Mucosa of rectum (tissue), 2 donors: Measurements from ENCODE around the gene DGKH.

ENCODE experiments used
- H3K27ac ChIP-seq, 2 donors: one replicate each; pipeline ENCODE4 v1.7.0; 2013; ENCODE audit warnings: inconsistent platforms in 2 of 2, low read depth in 2 of 2, low read length in 2 of 2
- H3K27me3 ChIP-seq, 2 donors: one replicate each; pipeline ENCODE4 v1.7.0; 2013; ENCODE audit warnings: low read length in 2 of 2; ENCODE audit not compliant: control insufficient read depth in 2 of 2, insufficient read depth in 2 of 2
- H3K36me3 ChIP-seq, 2 donors: one replicate each; pipeline ENCODE4 v1.7.0; 2013; ENCODE audit warnings: low read length in 2 of 2; ENCODE audit not compliant: control insufficient read depth in 2 of 2, insufficient read depth in 2 of 2
- H3K4me1 ChIP-seq, 2 donors: one replicate each; pipeline ENCODE4 v1.7.0; 2013; ENCODE audit warnings: low read length in 2 of 2, mild to moderate bottlenecking in 1 of 2; ENCODE audit not compliant: control insufficient read depth in 2 of 2, insufficient read depth in 2 of 2
- H3K4me3 ChIP-seq, 2 donors: one replicate each; pipeline ENCODE4 v1.7.0; 2013; ENCODE audit warnings: low read length in 2 of 2
- H3K9ac ChIP-seq, 2 donors: one replicate each; pipeline ENCODE4 v1.7.0; 2013; ENCODE audit warnings: low read length in 2 of 2, low read depth in 1 of 2, mild to moderate bottlenecking in 1 of 2
- H3K9me3 ChIP-seq, 2 donors: one replicate each; pipeline ENCODE4 v1.7.0; 2013; ENCODE audit warnings: low read length in 2 of 2; ENCODE audit not compliant: control insufficient read depth in 2 of 2
- donor health status: healthy.
- donor health status: Normal muscosa, but diverticular disease.

Gene DGKH

DNA sequence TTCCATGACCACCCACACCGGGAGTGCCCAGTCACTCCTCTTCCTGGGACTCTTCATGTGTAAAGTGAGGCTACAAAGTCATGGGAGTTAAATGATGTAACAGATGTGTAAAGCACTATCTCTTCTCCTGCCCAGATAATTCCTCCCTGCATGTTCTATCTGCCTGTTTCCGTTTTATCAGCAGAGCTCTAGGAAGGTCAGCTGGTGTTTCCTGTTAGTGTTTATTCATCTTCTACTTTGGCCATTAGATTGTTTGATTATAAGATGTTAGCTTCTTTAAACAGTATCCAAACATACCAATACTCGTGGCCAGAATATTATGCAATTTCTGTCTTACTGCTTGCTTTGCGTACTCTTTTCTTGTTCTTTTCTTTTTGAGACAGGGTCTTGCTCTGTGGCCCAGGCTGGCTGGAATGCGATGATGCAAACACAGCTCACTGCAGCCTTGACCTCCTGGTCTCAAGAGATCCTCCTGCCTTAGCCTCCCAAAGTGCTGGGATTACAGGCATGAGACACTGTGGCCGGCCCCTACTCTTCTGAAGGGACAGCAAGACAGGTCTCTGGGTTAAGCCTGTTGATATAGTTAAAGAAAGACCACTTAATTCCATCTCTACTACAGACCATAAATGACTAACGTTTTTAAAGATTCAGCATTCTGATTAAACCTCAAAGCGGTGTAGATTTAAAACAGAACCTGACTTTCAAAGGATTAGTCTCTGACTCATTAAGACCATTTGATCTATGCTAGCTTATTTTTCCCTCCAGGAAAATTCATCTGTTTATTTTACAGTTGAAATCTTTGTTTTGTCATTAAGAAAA, 126.1 kb downstream of the DGKH start:
- Histone ChIP-seq H3K4me3 (no peak overlapping the region), H3K9ac (no peak overlapping the region), H3K27me3 (no peaks in the 10 kb centered on the region), H3K9me3 (no peaks in the 10 kb centered on the region), H3K4me1 (no peaks in the 10 kb centered on the region), H3K36me3 (peaks cover 6 to 23% of the 10 kb centered on the region in 2 donors), H3K27ac (no peak overlapping the region)

DNA sequence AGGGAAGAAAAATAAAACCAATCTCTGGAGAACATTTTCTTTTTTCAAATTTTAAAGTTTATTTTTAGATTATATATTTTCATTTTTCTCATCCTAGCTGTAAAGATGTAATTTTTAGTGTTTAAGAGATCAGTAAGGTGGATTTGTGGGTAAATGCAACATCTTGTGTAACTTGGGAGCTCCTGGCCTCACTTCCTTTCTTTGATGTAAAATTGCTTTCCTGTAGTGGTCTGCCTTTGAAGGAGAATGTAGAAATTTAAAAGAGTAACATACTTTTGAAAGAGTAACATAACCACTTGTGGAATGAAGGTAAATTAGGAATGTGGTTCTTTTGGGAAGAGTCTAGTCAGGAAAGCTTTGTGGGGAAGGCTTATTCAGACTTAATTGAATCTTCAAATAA, 127.8 kb downstream of the DGKH start:
- H3K27ac ChIP-seq: no peak overlapping the region
- peaks cover 4 to 21% of the 10 kb centered on the region in 2 donors for H3K36me3 ChIP-seq
- no peak overlapping the region for H3K4me3 ChIP-seq

DNA sequence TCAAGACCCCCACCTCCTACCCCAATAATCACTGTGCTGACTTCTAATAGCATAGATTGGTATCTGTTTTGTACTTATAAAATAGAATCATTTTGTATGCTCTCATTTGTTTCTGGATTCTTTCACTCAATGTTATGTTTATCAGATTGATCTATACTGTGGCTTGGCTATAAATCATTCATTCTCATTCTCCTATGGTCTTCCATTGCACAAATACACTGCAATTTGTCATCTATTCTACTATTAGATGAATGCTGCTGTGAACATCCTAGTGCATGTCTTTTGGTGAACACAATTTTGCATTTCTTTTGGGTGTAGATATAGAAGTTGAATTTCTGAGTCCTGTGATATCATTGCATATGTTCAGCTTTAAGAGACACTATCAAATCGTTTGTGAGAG, 128.7 kb downstream of the DGKH start:
- no peak overlapping the region for H3K27ac ChIP-seq
- no peaks in the 10 kb centered on the region for H3K4me1 ChIP-seq
- no peaks in the 10 kb centered on the region for H3K9me3 ChIP-seq
- H3K4me3 ChIP-seq: no peak overlapping the region
- H3K36me3 ChIP-seq: peaks cover 4 to 21% of the 10 kb centered on the region in 2 donors
- no peaks in the 10 kb centered on the region for H3K27me3 ChIP-seq
- H3K9ac ChIP-seq: no peak overlapping the region

More for the DNA sequence above, 127.8 kb downstream of the DGKH start:
- no peaks in the 10 kb centered on the region for H3K4me1 ChIP-seq
- H3K9ac ChIP-seq: no peak overlapping the region
- no peaks in the 10 kb centered on the region for H3K9me3 ChIP-seq
- H3K27me3 ChIP-seq: no peaks in the 10 kb centered on the region

DNA sequence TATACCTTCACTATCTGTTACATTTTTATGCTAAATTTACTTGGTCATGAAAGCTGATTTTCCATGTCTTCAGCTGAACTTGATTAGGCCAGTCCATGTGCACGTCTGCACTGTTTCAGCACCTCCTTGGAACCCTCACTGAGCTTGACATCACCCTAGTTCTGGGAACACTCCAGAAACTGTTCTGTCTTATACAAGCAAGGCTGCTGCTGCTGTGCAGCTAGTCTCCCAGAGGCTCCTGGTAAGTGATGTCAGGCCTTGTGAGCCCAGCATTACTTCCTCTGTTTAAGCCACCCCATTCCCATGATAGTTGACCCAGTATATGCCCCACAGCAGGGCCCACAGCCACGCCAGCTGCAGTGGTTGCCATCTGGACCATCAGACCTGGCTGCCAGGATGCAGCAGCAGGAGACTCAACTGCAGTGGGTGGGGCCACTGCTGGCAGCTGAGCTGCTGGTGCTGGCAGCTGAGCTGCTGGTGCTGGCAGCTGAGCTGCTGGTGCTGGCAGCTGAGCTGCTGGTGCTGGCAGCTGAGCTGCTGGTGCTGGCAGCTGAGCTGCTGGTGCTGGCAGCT, 133.0 kb downstream of the DGKH start:
- Histone ChIP-seq H3K4me1 (no peaks in the 10 kb centered on the region), H3K27me3 (no peaks in the 10 kb centered on the region), H3K27ac (no peak overlapping the region), H3K4me3 (no peak overlapping the region), H3K9me3 (no peaks in the 10 kb centered on the region), H3K9ac (no peak overlapping the region), H3K36me3 (peaks cover 2 to 13% of the 10 kb centered on the region in 2 donors)

DNA sequence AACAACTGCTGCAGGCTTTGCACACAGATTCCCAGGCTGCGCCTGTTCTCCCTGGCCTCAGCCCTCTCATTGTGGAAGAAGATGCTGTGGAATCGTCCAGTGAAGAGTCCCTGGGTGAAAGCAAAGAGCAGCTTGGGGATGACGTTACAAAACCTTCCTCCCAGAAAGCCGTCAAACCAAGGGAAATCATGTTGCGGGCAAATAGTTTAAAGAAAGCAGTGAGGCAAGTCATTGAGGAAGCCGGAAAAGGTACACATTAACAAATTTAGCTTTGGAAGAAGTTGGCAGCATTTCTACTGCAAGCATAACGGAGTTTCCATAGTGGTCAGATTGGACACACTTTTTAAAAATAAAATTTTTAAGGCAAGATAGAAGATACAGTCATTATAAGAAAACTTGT, 140.6 kb downstream of the DGKH start:
- H3K9me3 ChIP-seq: no peaks in the 10 kb centered on the region

DNA sequence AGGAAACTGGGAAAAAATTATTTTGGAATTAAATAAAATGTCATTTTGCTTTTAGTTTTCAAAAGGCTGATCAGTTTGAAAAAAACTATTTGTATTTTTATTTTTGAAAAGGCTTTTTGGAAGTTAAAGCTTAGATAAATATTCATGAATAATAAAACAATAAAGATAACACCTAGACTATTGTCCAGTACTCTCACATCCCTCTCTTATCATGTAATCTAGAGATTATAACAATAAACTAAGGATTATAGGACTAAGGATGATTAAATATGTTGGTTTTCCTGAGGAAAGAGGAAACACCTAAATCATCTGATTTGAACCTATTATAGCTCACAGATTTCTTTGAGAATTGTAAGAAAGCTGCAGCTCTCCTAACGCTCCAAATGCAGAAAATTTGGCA, 142.1 kb downstream of the DGKH start:
- no peaks in the 10 kb centered on the region for H3K9me3 ChIP-seq
- H3K27me3 ChIP-seq: no peaks in the 10 kb centered on the region
- no peak overlapping the region for H3K9ac ChIP-seq
- no peaks in the 10 kb centered on the region for H3K4me1 ChIP-seq
- peaks cover 19 to 24% of the 10 kb centered on the region in 2 donors for H3K36me3 ChIP-seq
- H3K27ac ChIP-seq: no peak overlapping the region
- H3K4me3 ChIP-seq: no peak overlapping the region

More for the DNA sequence above, 140.6 kb downstream of the DGKH start:
- Histone ChIP-seq H3K4me1 (no peaks in the 10 kb centered on the region), H3K27me3 (no peaks in the 10 kb centered on the region), H3K4me3 (no peak overlapping the region), H3K27ac (no peak overlapping the region), H3K36me3 (peaks cover 16 to 18% of the 10 kb centered on the region in 2 donors), H3K9ac (no peak overlapping the region)

DNA sequence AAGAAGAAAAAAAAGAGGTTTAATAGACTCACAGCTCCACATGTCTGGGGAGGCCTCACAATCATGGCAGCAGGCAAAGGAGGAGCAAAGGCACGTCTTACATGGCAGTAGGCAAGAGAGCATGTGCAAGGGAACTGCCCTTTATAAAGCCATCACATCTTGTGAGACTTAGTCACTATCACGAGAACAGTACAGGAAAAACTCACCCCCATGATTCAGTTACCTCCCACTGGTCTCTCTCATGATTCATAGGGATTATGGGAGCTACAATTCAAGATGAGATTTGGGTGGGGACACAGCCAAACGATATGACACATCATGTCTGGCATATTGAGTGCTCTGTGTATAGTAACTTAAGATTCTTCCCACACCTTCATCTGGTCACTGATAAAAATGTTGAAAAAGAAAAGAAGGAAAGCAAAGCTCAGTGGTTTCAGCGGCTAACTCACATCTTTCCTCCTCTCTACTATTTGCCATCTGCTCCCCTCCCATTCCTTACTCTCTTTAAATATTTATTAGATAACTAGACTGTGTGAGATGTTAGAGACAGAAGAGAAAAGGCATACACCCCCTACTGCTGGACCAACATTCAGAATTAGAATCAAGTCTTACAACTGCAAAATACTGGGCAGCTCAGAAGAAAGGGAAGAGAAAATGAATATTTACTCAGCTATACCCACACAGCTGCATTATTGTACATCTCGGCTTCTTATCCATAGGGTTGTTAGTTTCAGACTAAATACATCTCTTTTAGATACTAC, 163.4 kb downstream of the DGKH start:
- no peaks in the 10 kb centered on the region for H3K9me3 ChIP-seq
- H3K9ac ChIP-seq: no peak overlapping the region
- no peak overlapping the region for H3K4me3 ChIP-seq
- no peaks in the 10 kb centered on the region for H3K4me1 ChIP-seq
- H3K27me3 ChIP-seq: no peaks in the 10 kb centered on the region
- peaks cover 24 to 31% of the 10 kb centered on the region in 2 donors for H3K36me3 ChIP-seq
- no peak overlapping the region for H3K27ac ChIP-seq

DNA sequence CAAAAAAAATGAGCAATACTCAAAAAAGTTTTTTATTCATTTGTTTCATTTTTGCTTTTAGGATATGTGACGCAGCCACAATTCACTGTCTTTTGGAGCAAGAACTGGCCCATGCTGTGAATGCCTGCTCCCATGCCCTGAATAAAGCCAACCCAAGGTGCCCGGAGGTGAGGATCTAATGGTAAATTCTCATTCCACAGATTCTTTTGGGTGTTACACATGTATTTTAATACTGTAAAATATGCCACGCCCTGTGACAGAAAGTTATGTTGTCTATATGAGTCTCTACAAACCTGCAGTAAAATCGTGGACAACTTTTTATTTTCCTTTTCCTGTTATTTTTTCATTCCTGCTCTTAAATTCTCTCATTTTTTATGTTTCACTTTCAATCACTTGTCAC, 166.0 kb downstream of the DGKH start:
- Histone ChIP-seq H3K27me3 (no peaks in the 10 kb centered on the region), H3K9me3 (no peaks in the 10 kb centered on the region), H3K36me3 (peaks cover 24 to 32% of the 10 kb centered on the region in 2 donors), H3K9ac (no peak overlapping the region), H3K27ac (no peak overlapping the region), H3K4me3 (no peak overlapping the region), H3K4me1 (no peaks in the 10 kb centered on the region)

DNA sequence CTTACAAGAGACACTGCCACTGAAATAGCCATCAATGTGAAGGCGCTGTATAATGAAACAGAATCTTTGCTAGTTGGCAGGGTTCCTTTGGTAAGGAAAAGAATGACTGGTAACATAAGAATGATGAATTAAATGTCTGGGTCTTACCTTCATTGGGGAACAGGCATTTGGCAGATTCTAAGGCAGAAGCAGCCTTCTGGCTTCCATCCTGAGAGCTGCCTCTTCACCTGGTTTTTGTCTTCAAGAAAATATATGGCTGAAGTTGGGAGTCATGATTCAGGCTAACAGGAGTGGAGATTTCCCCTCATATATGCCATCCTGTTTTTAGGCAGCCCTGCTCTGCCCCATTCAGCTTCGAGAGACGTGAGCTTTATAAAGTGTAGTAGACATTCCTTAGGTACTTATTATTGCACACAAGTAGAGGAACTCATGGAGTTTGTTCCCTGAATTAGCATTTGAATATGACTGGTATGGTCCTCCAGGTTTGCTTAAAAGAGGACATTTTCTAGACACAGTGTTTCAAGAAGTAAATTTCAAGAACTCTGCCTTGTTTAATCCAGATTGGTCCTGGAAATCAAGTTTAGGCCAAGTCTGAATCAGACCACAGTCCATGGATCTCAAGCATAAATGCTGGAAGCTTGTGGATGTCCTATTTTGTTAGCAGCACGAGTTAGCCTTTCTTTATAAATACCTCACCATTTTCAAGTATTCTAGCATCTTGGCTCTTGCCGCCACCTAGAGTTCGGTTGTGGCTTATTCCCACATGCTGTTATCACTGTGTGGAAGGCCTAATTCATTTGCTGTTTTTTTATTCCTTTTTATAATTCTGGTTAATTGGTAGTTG, 167.4 kb downstream of the DGKH start:
- H3K36me3 ChIP-seq: peaks cover 17 to 35% of the 10 kb centered on the region in 2 donors
- H3K4me3 ChIP-seq: no peak overlapping the region
- no peaks in the 10 kb centered on the region for H3K27me3 ChIP-seq
- no peaks in the 10 kb centered on the region for H3K9me3 ChIP-seq
- no peak overlapping the region for H3K27ac ChIP-seq
- H3K9ac ChIP-seq: no peak overlapping the region
- H3K4me1 ChIP-seq: no peaks in the 10 kb centered on the region
